Fibroblast of upper back skin (primary cell): ENCODE data around the gene SIAH3.
"Not testable (repeated sequence)": the region's sequence is repeated elsewhere in the genome, so short reads cannot be mapped to it uniquely, and the experiment has no call there.

Source experiments
- DNase-seq: peaks from one replicate; pipeline ENCODE4 v3.0.0-alpha.2; 2013

SIAH3 gene, protein sequence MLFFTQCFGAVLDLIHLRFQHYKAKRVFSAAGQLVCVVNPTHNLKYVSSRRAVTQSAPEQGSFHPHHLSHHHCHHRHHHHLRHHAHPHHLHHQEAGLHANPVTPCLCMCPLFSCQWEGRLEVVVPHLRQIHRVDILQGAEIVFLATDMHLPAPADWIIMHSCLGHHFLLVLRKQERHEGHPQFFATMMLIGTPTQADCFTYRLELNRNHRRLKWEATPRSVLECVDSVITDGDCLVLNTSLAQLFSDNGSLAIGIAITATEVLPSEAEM

DNA sequence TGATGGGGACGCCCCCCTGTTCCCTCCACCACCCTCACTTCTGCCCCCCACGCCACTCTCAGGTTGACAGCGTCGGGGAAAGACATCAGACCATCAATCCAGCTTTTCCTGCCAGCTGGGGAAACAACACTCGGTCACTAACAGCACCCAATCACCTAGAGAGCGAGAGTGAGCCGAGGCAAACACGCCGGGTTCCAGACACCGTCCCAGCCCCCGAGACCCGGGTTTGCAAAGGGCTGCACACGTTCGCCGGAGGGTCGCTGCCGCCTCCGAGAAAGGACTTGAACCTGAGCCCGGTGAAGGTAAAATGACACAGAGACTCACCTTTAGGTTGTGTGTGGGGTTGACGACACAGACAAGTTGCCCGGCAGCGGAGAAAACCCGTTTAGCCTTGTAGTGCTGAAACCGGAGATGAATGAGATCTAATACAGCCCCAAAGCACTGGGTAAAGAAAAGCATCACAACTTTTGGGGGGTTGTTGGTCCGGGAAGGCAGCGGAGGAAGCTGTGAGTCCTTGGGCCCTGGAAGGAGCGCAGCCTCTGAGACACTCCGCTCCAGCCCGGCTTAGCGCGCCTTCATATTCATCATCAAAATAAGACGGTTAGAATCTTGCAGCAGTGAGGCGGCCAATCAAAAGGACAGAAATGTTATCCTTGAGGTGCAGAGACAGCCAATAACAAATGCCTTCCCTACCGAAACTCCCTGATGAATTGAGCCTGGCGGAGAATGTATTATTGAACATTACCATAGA is at the start of gene SIAH3:
Gene SIAH3, minus strand, starts transcription at position 583 of the 751 bp plus-strand sequence. Its CDS starts 124 bp downstream, at position 459.
- DNase-seq = peak; percentile 44

DNA sequence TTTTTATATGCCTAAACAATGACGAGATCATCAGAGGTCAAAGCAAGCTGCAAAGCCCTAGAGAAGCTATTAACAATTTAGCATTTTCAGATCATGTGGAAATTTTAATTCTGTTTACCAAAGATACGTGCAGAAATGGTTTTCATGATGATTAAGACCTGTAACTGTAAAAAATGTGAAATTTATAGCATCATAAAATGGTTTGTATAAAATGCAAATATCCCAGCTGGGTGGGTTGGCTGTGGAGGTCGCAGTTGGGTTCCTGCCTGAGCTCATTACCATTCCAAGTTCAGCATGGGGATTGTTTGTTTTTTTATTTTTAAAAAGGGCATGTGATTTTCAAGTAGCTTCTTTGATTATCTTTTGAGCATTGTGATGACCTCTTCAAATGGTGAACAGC is 47.9 kb upstream of the SIAH3 start:
- no peak for DNase-seq

DNA sequence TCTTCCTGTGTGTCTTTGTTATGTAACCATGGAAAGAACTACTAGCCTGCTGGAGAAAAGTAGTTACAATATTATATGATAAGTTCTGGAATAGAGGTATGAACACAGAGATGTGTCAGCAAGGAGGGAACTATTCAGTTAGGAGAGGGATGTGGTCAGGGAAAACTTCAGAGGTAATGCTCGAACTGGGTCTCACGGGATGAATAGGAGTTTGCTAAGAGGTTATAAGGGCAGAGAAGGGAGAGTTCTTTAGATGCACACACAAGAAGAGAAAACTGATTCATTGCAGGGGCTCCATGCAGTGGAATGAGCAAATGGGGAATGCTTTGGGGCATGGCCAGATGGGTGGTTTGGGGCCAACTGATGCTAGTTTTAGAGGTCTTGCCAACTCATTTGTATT is 46.0 kb upstream of the SIAH3 start:
- DNase-seq = no peak

DNA sequence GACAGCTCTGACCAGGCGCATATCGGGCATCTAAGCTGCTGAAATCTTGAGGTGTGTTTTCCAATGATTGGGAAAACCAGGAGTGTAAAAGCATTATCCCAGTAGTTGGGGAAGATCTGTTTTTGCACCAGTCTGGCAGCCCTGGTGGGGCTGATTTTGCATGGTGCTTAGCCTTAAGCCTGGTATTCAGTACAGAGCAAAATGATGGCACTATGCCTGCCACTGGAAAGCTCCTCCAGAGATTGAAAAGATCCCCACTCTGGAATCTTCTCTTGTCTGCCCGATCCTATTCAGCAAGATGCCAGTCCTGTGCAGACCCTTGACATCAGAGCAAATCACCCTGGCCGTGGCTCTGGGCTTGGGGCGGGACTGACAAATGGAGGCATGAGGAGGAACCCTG is 44.7 kb upstream of the SIAH3 start:
- no peak for DNase-seq

DNA sequence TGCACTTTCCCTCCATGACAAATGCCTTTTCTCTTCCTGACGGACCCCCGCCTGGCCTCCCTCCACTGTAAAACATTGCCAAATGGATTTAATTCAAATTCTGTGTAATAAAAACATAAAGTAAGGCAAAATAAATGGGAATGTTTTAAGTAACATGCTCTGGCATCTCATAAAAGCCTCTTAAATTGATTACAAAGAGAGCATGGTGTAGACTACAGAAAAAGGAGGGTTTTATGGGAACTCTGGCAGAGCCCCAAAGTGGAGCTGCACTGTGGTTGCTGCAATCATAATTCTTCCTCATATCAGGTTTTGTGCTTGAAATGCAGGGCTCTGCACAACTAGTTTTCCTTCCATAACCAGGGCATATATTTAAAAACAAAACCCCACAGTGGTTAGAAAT is 44.3 kb upstream of the SIAH3 start:
- DNase-seq = no peak

DNA sequence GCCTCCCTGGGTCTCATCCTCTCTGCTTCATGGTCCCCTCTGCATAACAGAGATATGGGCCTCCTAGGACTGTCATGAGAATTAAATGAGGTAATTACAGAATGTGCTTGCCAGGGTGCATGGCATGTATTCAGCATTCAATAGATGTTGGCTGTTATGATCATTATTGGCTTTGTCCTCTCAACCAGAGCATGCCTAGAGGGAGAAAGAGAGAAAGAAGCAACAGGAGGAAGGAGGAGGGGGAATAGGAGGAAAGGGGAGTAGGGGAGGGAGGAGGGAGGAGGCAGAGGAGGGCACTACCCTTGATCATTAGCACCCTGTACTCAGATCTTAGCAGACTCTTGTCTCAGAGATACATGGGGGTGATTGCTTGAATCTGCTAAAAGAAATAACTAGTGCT is 41.0 kb upstream of the SIAH3 start:
- no peak for DNase-seq

DNA sequence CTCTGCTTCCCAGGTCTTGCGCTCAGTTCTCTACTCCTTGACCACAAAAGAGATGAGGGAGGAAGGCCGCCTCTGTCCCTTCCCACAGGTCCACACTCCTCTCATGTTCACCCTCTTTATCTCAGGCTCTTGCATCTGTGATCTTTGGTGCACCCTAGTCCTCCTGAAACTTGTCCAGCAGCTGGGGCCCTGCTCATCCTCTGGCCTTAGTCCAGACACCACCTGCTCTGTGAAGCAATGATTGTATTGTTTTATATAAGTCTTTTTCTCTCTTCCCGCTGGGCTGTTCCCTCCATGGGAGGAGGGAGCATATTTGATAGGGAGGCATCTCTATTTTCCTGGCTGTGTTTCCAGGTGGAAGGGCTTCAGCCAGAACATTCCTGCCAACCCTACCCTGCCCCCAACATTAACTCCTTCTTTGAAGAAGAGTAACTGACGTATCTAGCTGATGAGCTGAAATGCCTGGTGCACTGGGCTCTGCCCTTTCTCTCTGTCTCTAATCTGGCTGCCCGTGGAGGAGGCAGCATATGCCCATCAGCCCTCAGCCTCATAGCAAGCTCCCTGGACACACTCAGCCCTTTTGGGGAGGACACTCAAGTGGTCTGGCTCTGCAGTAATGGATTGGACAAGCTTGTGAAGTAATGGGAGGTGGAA is 38.2 kb upstream of the SIAH3 start:
- no peak for DNase-seq

DNA sequence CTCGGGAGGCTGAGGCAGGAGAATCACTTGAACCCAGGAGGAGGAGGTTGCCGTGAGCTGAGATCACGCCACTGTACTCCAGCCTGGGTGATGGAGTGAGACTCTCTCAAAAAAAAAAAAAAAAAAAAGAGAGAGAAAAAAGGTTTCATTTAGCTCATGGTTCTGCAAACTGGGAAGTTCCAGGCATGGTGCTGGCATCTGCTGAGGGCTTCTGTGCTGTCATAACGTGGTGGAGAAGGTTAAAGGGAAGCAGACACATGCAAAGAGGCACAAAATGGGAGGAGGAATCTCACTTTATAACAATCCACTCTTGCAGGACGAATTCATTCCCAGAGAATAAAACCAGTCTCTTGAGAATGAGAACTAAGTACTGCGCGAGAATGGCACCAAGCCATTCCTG is 34.9 kb upstream of the SIAH3 start:
- no peak for DNase-seq

DNA sequence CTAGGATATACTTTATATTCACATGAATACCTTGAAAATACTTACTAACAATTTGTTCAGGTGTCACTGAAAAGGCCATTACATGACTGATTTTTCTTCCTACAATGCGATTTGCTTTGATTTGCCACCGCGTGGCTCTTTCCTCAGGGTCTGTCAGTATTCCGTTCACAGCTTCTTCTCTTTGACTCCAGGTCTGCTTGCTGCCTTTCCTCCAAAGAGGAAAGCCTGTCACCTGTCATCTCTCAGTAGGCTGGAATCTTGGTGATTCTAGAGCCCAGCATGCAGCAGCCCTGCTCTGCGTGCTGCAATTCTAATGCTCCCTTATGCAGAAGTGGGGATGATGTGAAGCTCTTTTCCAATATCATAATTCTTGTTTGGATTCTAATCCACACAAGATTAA is 33.6 kb upstream of the SIAH3 start:
- no peak for DNase-seq

DNA sequence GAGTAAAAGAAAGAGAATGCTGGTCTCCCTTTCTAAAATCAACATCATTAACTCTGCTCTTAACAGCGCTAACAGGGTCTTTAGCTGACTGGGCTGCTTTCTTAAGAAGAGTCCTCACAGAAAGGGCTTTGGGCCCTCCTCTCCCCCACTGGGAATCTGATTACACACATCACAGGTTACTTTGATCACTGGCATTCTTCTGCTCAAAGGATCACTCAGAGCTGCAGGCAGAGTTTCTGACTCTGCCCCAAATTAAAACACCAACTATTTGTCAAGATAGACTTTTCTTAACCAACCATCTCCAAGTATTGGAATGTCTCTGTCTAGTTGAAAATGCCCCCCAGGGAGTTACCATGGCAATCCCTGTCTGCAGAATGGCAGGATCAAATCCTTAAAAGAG is 31.1 kb upstream of the SIAH3 start:
- DNase-seq = no peak

DNA sequence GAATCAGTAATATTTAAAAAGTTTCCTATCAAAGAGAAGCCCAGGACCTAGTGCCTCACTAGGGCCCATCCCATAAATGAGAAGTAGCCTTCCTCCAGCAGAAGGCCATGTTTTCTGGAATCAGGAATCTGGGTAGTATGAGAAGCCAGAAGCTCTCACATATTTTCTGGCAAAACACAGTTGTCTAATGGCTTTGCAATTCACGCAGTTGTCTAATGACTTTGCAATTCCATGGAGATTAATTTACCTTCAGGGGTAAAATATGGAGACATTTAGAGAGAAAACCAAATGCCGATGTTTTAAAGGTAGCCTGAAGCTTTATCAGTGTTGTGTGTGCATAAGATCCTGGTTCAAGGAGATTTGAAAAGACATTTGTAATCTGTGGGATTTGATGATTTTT is 29.8 kb upstream of the SIAH3 start:
- DNase-seq = no peak

DNA sequence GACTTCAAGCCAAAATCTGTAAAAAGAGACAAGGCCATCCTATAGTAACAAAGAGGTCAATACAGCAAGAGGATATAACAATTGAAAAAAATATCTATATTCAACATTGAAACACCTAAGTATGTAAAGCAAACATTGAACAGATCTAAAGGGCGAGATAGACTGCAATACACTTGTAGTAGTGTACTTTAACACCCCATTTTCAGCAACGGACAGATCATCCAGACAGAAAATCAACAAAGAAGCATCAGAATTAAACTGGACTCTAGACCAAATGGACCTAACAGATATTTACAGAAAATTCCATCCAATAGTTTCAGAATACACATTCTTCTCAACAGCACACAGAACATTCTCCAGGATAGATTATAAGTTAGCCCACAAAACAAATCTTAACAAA is 28.7 kb upstream of the SIAH3 start:
- DNase-seq = no peak

DNA sequence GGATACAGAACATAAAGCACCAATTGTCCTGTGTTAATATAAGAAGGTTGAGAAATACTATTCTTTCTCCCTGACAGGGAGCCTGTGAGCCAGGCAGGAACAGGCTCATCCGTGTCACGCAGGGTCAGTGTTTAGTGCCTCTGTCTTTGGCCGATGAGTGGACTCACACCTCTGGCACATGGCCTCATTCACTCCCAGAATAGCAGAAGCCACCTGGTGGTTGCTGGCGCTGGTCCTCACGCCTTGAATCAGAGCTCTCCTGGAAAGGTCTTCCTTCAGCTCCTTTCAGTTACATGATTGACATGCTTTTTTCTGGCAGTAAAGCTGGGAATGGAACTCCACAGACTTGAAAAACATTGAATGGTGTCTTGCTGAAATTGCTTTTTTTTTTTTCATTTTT is 28.1 kb upstream of the SIAH3 start:
- DNase-seq = no peak

DNA sequence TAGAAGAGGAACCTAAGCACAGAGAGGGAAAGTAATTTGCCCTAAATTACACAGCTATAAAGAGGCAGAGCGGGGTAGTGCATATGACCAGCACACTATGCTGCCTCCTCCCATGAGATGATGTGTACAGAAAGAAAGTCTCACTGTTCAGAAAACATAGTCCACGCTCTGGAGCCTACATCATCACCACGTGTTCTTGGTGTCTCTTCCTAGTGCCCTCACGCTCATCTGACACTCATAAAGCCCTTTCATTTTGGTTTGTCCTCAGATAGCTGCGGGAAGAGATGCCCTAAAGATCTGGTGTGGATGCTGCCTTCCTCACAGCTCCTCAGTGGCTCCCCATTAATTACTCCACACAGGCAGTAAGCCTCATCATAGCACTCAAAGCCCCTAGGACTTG is 27.4 kb upstream of the SIAH3 start:
- DNase-seq = no peak

DNA sequence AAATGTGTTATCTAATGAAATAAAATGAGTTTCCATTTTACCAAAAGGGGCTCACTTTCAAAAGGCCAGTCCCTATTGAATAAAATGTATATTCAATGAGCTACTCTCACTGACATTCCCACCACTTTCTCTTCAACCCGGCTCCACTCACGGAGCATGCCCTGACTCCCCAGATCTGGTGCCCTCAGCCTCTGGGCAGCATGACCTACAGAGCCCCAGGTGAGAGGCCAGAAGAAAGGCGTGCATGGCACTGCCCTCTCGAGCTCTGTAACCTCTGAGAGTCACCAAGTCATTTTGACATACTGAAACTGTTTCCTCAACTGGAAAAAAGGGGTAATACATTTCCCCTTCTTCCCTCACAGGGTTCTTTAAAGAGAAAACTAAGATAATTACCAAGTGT is 25.2 kb upstream of the SIAH3 start:
- no peak for DNase-seq

DNA sequence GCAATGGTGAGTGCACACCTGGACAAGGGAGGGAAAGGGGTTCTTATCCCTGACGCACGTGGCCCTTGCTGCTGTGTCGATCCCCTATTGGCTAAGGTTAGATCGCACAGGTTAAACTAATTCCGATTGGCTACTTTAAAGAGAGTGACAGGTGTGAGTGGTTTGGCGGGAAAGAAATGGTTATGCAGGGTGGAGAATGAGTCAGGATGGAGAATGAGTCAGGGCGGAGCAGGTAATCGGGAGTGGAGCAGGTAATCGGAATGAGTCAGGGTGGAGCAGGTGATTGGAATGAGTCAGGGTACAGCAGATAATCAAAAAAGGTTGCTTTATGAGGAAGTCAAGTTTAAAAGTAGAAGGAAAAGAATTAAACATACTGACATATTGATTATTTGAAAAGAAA is 24.4 kb upstream of the SIAH3 start:
- DNase-seq = no peak

DNA sequence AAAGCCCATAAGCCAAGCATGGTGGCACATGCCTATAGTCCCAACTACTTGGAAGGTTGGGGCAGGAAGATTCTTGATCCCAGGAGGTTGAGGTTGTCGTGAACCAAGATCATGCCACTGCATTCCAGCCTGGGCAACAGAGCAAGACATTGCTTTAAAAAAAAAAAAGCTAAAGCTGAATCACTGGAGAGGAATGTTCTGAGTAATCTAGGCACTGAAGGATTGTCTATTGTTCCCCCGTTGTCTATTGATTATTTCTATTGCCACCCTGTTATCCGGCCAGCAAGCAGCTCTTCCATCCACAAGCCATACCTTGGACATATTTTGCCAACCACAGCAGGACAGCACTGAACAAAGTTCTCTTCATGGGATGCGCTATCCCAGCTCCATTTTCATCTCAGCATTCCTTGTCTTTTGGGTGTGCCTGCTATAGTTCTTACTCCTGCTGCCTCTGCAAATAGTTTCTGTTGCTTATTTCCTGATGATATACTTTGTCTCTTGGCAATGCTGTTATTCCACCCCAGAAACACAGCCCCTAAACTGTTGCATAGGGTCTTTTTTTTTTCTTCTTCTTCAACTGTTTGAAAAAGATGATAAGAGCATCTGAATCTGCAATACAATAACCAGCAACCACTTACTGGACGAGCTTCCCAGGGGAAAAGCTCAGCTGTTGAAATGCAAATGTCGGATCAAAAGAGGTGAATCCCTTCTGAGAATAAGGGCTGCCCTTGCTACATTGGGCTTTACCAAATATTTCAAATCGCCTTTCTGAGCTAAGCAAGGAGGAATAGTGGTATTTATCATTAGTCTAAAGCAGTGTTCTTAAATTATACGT is 22.2 kb upstream of the SIAH3 start:
- peak; percentile 49 for DNase-seq

DNA sequence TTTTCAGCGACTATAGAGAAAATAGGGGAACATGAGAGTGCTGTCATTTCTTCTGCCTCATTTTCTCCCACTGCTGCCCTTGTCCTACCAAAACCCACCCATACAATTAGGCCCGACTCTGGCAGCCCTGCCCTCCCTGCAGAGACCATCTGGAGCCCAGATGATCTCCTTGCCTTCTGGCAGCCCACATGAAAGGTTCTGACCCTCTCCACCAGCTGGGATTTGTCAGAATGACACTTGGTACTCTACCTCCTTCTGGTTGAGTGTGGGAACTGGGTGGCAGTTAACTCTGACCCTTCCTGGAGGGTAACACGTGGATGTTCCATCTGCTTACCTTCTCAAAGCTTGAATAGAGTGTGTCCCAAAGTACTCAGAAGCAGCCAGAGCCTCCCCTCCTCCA is 21.0 kb upstream of the SIAH3 start:
- peak; percentile 20 for DNase-seq

DNA sequence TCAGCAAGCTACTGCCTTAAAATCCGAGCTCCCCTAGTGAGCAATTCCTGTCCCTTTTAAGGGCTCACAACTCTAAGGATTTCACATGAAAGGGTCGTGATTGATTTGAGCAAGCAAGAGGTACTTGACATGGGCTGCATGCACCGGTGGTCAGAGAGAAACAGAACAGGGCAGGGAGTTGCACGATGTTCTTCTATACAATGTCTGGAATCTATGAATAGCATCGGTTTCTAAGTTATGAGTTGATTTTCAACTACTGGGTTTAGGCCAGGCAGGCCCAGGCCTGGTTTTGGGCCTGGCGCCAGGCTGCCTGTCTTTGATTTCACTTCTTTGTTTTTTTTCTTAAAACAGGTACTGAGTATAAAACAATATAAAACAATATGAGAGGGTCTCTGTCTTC is 19.6 kb upstream of the SIAH3 start:
- DNase-seq = not testable (repeated sequence)

DNA sequence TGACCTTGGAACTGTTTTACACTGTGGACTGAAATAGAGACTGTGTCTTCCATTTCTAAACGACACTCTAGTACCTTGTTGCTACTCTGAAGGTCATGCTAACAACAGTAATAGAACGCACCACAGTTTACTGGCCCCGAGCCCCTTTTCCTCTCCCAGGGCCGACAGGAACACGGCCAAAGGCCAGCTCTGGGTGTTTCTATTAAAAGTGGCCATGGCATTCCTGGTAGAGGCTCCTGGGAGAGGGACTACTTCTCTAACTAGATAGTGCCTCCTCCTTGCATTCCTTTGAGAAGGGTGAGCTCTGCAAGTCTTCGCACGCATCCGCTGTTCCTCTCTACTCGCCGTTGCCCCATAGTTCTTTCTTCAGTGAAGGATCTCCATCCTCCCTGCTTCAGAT is 18.7 kb upstream of the SIAH3 start:
- DNase-seq = no peak

DNA sequence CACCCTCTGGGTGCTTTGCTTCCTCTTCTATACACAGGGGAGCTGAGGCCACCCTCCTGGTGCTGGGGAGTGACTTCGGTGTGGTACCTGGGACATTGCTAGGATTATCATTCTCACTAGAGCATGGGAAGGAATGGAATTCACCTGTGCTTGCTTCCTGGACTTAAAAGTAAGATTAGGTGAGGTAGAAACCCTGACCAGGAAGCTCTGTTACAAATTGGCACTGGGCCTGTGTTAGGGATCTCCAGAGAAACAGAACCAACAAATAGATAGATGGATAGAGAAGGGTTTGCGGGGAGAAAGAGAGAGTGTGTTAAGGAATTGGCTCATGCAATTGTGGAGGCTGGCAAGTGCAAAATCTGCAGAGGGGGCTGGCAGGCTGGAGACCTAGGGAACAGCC is 13.9 kb upstream of the SIAH3 start:
- no peak for DNase-seq

DNA sequence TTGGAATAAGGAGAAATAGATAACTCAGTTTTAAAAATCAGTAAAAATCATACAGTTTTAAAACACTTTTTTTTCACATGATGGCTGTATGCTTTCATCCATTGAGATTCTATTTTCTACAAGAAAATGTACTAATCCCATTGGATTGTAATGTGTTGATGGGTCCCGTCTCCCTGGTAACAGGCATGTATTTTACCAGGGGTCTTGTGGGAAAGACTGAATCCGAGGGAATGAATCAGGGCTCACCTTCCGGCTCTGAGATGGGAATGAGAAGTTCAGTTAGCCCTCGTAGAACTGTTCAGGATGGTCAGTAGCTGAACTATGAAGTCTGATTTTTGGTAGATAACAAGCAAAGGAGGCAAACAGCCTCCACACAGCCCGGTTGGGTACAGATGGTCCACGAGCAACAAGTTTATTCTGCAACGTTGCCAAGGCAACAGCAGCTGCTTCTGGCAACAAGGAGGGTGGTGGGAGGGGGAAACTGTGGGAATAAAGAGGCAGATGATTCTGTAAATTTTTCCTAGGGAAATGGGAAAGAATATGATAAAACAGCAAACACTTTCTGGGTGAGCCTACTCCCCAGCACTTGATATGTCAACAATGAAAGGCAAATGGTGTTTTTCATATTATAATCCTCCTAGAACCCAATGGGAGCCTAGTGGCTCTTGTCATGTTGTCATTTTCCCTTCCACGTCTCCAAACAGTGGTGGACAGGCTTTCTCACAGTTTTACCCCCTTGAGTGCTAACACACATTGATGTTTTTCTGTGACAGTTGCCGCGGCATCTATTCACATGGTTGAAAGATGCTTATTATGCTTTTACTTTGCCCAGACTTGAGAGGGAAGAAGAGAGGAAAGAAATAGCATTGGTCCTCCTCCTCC is 12.4 kb upstream of the SIAH3 start:
- DNase-seq = no peak
